ENCODE measurements around the gene CBLC.

DNA sequence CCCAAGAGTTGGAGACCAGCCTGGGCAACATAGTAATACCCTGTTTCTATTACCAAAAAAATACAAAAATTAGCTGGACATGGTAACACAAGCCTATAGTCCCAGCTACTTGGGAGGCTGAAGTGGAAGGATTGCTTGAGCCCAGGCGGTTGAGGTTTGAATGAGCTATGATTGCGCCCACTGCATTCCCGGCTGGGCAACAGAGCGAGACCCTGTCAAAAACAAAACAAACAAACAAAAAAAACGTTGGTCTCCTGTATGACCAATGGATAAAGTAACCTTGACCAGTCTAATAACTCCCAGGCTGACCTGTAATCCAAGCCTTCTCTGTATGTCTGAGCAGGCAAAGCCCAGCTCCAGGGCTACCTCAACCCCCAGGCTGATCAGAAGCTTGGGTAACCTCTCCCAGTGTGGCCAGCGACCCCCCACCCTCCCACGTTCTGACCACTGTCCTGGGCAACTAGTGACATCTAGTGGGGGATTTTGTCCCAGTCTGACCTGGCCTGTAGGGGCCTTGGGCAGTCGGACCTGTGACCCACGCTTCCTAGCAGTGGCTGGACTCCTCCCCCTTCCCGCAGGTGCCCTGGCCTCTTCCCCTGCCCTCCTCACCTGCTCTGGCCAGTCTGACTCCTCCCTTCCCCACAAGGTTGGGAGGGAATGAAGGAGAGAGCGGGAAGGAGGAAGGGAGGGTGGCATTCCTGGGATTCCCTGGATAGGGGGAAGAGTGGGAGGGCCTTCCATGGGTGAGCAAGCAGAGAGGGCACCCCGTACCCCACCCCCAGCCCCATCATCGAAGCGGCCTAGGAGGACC, 30.2 kb downstream of the CBLC start:
- TF ChIP-seq EZH2phosphoT487 (IDR thresholded peaks at IDR 0.05; ENCODE audit: low read depth, severe bottlenecking, unreplicated experiment): no peak
- TF ChIP-seq, protein P1, sequence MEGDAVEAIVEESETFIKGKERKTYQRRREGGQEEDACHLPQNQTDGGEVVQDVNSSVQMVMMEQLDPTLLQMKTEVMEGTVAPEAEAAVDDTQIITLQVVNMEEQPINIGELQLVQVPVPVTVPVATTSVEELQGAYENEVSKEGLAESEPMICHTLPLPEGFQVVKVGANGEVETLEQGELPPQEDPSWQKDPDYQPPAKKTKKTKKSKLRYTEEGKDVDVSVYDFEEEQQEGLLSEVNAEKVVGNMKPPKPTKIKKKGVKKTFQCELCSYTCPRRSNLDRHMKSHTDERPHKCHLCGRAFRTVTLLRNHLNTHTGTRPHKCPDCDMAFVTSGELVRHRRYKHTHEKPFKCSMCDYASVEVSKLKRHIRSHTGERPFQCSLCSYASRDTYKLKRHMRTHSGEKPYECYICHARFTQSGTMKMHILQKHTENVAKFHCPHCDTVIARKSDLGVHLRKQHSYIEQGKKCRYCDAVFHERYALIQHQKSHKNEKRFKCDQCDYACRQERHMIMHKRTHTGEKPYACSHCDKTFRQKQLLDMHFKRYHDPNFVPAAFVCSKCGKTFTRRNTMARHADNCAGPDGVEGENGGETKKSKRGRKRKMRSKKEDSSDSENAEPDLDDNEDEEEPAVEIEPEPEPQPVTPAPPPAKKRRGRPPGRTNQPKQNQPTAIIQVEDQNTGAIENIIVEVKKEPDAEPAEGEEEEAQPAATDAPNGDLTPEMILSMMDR (IDR thresholded peaks at IDR 0.05; ENCODE audit: poor library complexity): peak; percentile 45

Data from hepatocyte (in vitro differentiated cells).